ENCODE measurements around the gene TRAF7.
"Not testable (repeated sequence)": the region's sequence is repeated elsewhere in the genome, so short reads cannot be mapped to it uniquely, and the experiment has no call there.

Gene TRAF7

GRCh38 chr16:2122429-2122828 is 33.2 kb upstream of the TRAF7 start:
- WGBS, 2 experiments, result 94 to 95% methylated on average over 16 to 17 of the region's 17 CpGs
- H3K27me3 ChIP-seq (ENCODE audit: control insufficient read depth, insufficient read depth, low read length, poor library complexity, severe bottlenecking), result no peaks in the 10 kb centered on the region
- no peak overlapping the region for H3K27ac ChIP-seq (ENCODE audit: insufficient read depth, low read depth, low read length, poor library complexity, severe bottlenecking)
- H3K4me3 ChIP-seq (ENCODE audit: insufficient read depth, low read depth, low read length), result no peak overlapping the region
- H3K9me3 ChIP-seq (ENCODE audit: control insufficient read depth, low read length), result no peaks in the 10 kb centered on the region
- H3K4me1 ChIP-seq (ENCODE audit: control insufficient read depth, insufficient read depth, low read length), result peaks cover 18% of the 10 kb centered on the region
- H3K36me3 ChIP-seq (ENCODE audit: control insufficient read depth, insufficient read depth, low read length), result no peaks in the 10 kb centered on the region

DNA sequence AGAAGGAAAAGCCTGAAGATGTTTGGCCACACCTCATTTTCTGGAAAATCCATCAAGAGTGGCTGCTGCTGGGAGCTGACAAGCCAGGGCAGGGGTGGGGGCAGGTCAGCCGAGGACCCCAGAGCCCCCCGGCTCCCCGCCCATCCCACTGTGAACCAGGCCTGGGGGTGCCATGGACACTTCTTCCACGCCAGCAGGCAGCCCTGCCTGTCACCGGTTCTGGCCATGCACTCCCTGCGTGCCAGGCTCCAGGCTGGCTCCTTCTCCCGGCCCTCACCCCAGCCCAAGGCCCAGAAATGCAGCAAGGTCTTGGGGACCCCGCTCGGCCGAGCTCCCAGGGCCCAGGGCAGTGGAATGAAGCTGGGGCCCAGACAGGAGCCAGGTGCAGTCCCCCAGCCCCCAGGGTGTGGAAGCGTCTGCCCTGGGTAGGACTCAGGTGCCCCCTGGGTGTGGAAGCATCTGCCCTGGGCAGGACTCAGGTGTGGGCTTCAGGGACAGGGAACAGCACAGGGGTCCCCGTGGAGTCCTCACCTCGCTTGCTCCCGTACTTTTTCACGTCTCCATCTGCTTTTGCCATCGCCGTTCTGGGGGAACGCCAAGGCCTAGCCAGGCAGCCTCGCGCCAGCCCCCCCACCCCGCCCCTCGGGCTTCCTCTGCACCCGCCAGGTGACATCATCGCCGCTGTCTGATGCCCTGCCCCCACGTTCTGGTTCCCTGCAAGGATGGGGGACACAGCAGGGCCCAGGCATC is 32.5 kb upstream of the TRAF7 start:
- H3K27ac ChIP-seq (ENCODE audit: insufficient read depth, low read depth, low read length, poor library complexity, severe bottlenecking); H3K4me3 ChIP-seq (ENCODE audit: insufficient read depth, low read depth, low read length); H3K36me3 ChIP-seq (ENCODE audit: control insufficient read depth, insufficient read depth, low read length); H3K27me3 ChIP-seq (ENCODE audit: control insufficient read depth, insufficient read depth, low read length, poor library complexity, severe bottlenecking); H3K9me3 ChIP-seq (ENCODE audit: control insufficient read depth, low read length): not testable (repeated sequence)
- peaks cover 18% of the 10 kb centered on the region for H3K4me1 ChIP-seq (ENCODE audit: control insufficient read depth, insufficient read depth, low read length)
- WGBS, 2 experiments, result 89 to 90% methylated on average over 15 to 16 of the region's 26 CpGs

DNA sequence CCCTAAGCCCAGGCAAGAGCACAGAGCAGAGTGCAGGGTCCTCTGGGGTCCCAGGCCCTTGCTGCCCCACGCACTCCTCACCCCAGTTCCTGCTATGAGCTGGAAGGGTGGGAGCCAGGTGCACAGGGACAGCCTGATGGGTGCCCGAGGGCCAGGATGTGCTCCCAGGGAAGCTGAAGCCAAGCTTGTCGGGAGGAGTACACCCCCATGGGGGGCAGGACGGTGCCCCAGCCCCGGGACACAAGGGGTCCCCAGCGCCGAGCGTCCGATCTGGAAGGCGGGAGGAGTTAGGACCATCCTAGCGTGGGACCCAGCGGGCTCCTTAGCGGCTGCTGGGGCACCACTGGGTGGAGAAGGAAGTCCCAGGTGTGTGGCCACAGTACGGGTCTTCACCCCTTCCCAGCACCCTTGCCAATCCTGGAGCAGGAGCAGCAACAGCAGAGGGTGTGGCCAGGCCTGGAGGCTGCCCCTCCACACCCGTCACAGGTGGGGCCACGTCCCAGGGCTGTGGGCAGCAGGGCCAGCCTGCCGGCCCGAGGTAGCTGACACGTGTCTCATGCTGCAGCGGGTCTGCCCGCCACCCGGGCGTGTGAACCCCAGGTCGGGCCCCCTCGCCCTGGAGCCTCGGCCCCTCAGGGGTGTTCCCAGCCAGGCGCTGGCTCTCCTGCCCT is 31.7 kb upstream of the TRAF7 start:
- not testable (repeated sequence) for H3K9me3 ChIP-seq (ENCODE audit: control insufficient read depth, low read length); H3K27me3 ChIP-seq (ENCODE audit: control insufficient read depth, insufficient read depth, low read length, poor library complexity, severe bottlenecking); H3K4me3 ChIP-seq (ENCODE audit: insufficient read depth, low read depth, low read length); H3K36me3 ChIP-seq (ENCODE audit: control insufficient read depth, insufficient read depth, low read length); H3K27ac ChIP-seq (ENCODE audit: insufficient read depth, low read depth, low read length, poor library complexity, severe bottlenecking)
- WGBS, 2 experiments, result 87% methylated on average over 20 to 22 of the region's 27 CpGs
- peaks cover 18% of the 10 kb centered on the region for H3K4me1 ChIP-seq (ENCODE audit: control insufficient read depth, insufficient read depth, low read length)

DNA sequence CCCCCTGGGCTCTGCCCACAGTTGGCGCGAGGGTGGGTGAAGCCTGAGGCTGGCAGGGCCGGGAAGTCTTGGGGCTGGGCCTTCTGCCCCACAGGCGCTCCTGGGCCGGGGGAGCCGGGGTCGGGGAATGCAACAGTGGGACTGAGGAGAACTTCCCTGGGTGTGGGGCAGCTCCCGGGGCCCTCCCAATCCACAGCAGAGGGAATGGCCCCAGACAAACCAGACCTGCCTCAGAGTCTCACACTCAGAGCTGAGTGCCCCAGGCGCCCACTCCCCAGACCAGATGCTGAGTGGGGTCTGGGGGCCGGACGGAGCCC is 31.2 kb upstream of the TRAF7 start:
- 67 to 68% methylated on average over 11 of the region's 11 CpGs for WGBS, 2 experiments
- Histone ChIP-seq H3K4me1 (ENCODE audit: control insufficient read depth, insufficient read depth, low read length) (peaks cover 18% of the 10 kb centered on the region), H3K27ac (ENCODE audit: insufficient read depth, low read depth, low read length, poor library complexity, severe bottlenecking) (peak overlapping the region; percentile 67)
- not testable (repeated sequence) for H3K9me3 ChIP-seq (ENCODE audit: control insufficient read depth, low read length); H3K36me3 ChIP-seq (ENCODE audit: control insufficient read depth, insufficient read depth, low read length); H3K27me3 ChIP-seq (ENCODE audit: control insufficient read depth, insufficient read depth, low read length, poor library complexity, severe bottlenecking); H3K4me3 ChIP-seq (ENCODE audit: insufficient read depth, low read depth, low read length)

DNA sequence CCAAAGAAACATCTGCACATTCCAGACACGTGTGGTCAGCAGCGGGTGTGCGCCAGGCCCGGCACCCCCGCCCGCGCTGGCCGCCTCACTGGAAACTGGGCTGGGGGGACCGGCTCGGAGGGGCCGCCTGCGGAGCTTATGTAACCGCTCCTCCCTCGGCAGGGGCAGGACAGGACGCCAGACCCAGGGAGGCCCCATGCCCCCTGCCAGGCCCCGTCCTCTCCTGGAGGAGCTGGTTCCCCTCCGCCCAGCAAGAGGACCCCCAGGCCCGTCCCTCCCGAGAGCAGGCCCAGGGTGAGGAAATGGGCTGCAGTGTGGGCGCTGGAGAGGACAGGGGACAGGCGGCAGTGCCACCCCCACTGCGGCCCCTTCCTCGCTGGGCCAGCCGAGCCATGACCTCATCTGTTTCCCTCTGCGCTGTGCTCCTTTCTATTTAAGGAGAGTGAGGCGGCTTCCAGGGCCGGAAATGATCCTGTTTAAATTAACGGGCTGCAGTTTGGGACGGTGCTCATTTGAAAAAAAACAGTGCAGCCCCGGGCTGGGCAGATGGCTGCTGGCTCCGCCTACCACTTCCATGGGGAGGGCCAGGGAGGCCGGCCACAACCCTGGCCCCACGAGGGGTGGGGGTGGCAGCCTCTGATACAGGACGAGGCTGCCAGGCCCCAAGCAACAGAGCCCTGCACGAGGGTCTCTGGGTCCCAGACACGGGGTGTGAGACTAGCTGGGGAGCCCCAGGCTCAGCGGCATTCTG is 30.7 kb upstream of the TRAF7 start:
- not testable (repeated sequence) for H3K4me3 ChIP-seq (ENCODE audit: insufficient read depth, low read depth, low read length); H3K9me3 ChIP-seq (ENCODE audit: control insufficient read depth, low read length); H3K36me3 ChIP-seq (ENCODE audit: control insufficient read depth, insufficient read depth, low read length); H3K27me3 ChIP-seq (ENCODE audit: control insufficient read depth, insufficient read depth, low read length, poor library complexity, severe bottlenecking)
- 11 to 22% methylated on average over 37 of the region's 37 CpGs for WGBS, 2 experiments
- H3K4me1 ChIP-seq (ENCODE audit: control insufficient read depth, insufficient read depth, low read length), result peaks cover 18% of the 10 kb centered on the region
- peak overlapping the region; percentile 67 for H3K27ac ChIP-seq (ENCODE audit: insufficient read depth, low read depth, low read length, poor library complexity, severe bottlenecking)

DNA sequence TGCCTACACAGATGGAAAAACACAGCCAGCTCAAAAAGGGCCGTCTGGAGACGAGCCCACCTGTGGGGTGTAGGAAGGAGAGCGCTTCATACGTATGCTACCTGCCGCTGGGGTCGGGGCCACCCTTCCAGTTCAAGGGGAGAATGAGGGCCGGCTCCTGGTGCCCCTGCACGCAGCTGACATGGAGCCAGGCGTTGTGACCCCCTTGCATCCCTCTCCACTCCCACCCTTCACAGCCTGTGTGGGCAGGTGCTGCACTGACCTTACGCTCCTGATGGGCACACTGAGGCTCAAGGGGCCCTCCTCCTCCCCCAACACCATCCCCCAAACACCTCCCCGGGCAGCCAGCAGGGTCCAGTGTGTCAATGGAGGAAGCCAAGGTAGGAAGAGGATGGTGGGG is 30.0 kb upstream of the TRAF7 start:
- H3K9me3 ChIP-seq (ENCODE audit: control insufficient read depth, low read length); H3K36me3 ChIP-seq (ENCODE audit: control insufficient read depth, insufficient read depth, low read length); H3K4me3 ChIP-seq (ENCODE audit: insufficient read depth, low read depth, low read length); H3K27ac ChIP-seq (ENCODE audit: insufficient read depth, low read depth, low read length, poor library complexity, severe bottlenecking); H3K27me3 ChIP-seq (ENCODE audit: control insufficient read depth, insufficient read depth, low read length, poor library complexity, severe bottlenecking): not testable (repeated sequence)
- peaks cover 18% of the 10 kb centered on the region for H3K4me1 ChIP-seq (ENCODE audit: control insufficient read depth, insufficient read depth, low read length)
- WGBS, 2 experiments, result 62 to 68% methylated on average over 10 of the region's 11 CpGs

DNA sequence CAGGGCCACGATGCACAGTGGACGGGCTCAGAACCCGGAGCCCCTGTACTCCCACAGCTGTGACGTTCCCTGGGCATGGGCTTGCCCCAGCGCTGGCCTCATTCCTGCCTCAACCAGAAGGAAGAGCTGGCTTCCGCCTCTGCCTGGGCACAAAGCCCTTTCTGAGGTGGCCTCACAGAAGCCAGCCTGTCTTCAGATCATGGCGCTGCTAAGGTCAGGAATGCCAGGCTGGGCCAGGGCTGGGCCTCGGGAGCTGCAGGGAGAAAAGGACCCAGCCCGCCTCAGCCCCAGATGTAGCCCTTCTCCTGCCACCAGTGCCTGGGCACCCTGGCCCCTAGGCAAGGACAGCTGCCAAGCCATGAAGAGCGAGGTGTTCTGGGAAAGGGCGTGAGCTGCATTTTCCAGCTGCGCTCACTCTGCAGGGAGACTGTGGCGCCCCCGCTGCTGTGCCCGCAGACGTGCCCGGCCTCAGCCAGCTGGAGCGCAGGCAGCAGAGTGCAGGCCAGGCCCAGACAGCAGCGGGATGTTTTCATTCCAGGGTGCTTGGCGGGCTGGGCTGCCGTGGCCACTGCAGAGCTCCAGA is 29.3 kb upstream of the TRAF7 start:
- not testable (repeated sequence) for H3K36me3 ChIP-seq (ENCODE audit: control insufficient read depth, insufficient read depth, low read length); H3K27me3 ChIP-seq (ENCODE audit: control insufficient read depth, insufficient read depth, low read length, poor library complexity, severe bottlenecking); H3K4me3 ChIP-seq (ENCODE audit: insufficient read depth, low read depth, low read length); H3K9me3 ChIP-seq (ENCODE audit: control insufficient read depth, low read length); H3K27ac ChIP-seq (ENCODE audit: insufficient read depth, low read depth, low read length, poor library complexity, severe bottlenecking)
- 93 to 95% methylated on average over 21 of the region's 21 CpGs for WGBS, 2 experiments
- peaks cover 18% of the 10 kb centered on the region for H3K4me1 ChIP-seq (ENCODE audit: control insufficient read depth, insufficient read depth, low read length)

DNA sequence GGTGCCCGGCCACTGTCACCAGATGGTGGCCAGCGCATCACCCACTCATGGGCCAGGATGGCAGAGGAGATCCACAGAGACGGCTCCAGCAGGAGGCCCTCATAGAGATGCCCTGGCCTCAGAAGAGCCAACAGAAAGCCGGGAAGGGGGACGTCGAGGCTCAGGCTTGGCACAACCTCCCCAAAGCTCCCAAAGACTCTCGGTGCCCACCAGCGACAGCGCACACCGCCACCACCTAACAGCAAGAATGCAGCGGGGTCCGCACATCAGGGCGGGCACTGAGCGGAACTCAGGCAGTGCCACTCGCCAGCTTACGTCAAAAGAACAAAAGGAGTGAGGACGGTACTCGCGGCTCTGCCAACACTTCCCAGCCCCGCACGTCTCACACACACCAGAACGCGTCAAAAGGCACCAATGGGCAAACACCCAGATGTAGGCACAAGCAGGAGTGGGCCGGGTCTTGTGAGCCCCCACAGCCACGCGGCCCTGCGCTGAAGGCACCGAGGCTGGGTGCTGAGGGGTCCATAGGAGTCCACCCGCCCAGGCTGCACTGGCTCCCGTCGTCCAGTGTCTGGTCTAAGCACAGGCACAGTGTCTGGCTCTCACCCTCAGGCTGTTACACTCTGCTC is 28.5 kb upstream of the TRAF7 start:
- WGBS, 2 experiments, result 90 to 93% methylated on average over 31 of the region's 31 CpGs
- H3K4me1 ChIP-seq (ENCODE audit: control insufficient read depth, insufficient read depth, low read length), result peaks cover 18% of the 10 kb centered on the region
- H3K27ac ChIP-seq (ENCODE audit: insufficient read depth, low read depth, low read length, poor library complexity, severe bottlenecking); H3K4me3 ChIP-seq (ENCODE audit: insufficient read depth, low read depth, low read length); H3K9me3 ChIP-seq (ENCODE audit: control insufficient read depth, low read length); H3K27me3 ChIP-seq (ENCODE audit: control insufficient read depth, insufficient read depth, low read length, poor library complexity, severe bottlenecking); H3K36me3 ChIP-seq (ENCODE audit: control insufficient read depth, insufficient read depth, low read length): not testable (repeated sequence)

- H3K27ac ChIP-seq (ENCODE audit: insufficient read depth, low read depth, low read length, poor library complexity, severe bottlenecking); H3K4me3 ChIP-seq (ENCODE audit: insufficient read depth, low read depth, low read length); H3K36me3 ChIP-seq (ENCODE audit: control insufficient read depth, insufficient read depth, low read length); H3K27me3 ChIP-seq (ENCODE audit: control insufficient read depth, insufficient read depth, low read length, poor library complexity, severe bottlenecking); H3K9me3 ChIP-seq (ENCODE audit: control insufficient read depth, low read length): not testable (repeated sequence)
- H3K4me1 ChIP-seq (ENCODE audit: control insufficient read depth, insufficient read depth, low read length), result peaks cover 18% of the 10 kb centered on the region
- WGBS, 2 experiments, result 8 to 16% methylated on average over 3 of the region's 3 CpGs
Measured at GRCh38 chr16:2127630-2128280, 27.8 kb upstream of the TRAF7 start.

Data from ectodermal cell (in vitro differentiated cells).